Inferior parietal cortex (tissue), 1 donor: Measurements from ENCODE around the gene HTRA3.
"Not testable (repeated sequence)": the region's sequence is repeated elsewhere in the genome, so short reads cannot be mapped to it uniquely, and the experiment has no call there.

Source experiments
- DNase-seq: peaks from one replicate; pipeline ENCODE4 v3.0.0-alpha.2; 2016; ENCODE audit errors: extremely low spot score

HTRA3 gene

DNA sequence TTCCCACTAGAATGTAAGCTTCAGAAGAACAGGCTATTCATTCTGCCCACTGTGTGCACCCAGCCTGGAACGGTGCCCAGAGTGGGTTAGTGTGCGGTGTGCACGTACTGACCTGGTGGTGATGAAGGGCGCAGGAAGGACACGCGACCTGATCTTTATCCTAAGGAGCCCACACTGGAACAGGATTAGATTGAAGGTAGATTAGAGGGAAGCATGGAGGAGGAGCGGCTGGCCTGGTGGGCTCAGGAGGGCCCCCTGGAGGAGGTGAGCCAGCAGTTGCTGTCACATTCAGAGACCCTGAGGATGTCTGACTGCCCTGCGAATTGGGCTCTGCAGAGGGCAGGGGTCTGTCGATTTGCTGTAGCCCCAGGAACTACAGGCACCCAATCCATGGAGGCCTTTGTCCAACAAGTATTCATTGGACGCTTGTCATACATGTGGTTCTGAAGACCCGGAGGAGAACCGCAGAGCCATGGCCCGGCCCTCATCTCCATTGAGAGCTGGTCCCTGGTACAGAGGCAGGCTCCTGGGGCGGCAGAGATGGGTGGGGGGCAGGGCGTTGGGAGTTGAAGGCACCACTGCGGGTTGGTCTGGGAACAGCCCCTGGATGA is 73.2 kb downstream of the HTRA3 start:
- DNase-seq: no peak

DNA sequence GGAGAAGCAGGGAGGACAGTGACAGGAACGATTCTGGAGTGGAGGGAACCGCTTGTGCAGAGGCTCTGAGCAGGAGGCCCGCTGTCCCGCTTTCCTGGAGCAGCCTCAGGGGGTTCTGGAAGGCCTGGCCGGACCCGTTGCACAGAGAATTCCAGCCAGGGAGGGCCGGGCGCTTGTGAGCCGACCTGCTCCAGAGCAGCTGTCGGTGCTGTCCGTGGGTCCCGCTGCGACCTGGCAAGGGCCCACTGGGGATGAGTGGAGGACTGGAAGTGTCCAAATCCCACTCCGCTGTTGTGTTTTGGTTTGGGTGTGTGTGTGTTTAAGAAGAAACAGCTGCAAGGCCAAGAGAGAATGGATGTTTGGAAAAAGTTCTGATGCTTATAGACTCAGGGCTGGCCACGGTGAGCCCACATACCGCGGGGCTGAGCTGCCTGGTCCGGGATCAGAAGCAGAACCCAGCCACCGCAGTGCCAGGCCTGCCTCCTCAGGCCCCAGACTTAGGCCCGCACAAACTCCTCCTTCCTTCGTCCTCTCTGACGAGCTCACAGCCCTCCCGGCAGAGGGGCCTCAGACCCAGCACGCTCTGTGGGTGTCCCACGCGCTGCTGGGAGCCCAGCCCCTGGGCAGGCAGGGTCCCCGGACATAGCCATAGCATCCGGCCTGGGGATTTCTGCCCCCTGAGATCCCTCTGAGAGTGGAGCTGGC is 73.9 kb downstream of the HTRA3 start:
- DNase-seq: no peak

DNA sequence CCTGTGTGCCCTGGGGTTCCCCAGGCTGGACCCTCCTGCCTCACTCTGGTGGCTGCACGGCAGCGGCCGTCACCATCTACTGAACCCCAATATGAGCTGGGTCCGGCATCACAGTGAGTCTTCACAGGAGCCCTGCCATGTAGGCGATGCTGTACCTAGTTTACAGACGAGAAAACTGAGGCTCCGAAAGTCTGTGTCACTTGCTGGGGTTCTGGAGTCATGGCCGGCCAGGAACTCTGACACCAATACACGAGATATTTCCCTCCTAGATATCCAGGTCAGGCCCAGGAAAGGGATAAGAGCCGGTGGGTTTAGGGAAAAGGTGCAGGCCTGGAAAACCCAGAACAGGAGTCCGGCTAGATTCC is 74.4 kb downstream of the HTRA3 start:
- no peak for DNase-seq

DNA sequence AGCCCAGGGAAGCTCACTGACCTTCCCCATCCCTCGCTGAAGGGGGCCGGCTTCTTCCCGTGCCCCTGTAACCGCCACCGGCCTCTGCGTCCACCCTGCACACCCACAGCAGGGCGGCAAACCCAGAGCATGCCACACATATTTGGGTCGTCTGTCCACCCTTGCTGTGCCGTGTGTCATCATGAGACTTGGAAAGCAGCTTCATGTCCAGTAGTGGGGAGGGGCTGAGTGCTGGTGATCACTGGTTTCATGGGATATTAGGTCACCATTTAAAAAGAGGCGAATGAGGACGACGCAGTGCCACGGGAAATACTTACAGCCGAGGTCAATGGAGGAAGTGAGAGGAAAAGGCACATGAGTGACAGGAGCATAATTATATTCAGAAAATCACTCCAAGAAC is 74.8 kb downstream of the HTRA3 start:
- no peak for DNase-seq

DNA sequence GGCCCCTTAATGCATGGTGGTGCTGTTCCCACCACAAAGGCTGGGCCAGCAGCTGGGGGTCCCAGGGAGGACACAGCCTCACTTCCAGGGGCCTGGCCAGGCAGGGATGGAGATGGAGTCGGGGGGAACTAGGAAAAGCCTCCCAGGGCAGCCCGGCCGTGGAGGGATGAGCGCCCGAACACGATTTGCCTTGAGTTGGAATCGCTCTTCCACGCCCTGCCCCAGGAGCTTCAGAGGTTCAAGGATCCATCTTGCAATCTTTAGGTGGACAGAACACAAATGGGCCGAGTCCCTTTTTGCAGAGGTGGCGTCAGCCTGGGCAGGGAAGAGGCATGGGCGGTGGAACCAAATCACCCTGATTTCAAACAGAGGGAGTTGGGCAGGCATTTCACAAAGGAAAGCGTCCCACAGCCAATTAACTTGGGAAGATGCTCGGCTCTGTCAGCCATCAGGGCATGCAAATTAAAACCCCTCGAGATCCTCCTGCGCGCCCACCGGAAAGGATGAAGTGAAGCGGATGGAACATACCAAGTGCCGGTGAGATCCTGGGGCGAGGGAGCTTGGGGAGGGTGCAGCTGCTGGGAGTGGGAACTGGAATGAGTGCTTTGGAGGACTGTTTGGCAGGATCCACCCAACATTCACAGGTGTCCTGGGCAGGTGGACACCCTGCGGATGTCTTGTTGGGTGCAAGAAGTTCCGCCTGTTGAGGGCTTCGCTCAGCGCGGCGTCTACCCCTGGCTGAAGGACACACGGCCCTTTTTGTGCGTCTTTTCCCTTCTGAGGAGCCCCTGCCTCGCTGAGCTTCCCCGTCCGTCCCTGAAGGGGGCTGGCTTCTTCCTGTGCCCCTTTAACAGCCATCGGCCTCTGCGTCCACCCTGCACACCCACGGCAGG is 75.7 kb downstream of the HTRA3 start:
- DNase-seq: no peak

DNA sequence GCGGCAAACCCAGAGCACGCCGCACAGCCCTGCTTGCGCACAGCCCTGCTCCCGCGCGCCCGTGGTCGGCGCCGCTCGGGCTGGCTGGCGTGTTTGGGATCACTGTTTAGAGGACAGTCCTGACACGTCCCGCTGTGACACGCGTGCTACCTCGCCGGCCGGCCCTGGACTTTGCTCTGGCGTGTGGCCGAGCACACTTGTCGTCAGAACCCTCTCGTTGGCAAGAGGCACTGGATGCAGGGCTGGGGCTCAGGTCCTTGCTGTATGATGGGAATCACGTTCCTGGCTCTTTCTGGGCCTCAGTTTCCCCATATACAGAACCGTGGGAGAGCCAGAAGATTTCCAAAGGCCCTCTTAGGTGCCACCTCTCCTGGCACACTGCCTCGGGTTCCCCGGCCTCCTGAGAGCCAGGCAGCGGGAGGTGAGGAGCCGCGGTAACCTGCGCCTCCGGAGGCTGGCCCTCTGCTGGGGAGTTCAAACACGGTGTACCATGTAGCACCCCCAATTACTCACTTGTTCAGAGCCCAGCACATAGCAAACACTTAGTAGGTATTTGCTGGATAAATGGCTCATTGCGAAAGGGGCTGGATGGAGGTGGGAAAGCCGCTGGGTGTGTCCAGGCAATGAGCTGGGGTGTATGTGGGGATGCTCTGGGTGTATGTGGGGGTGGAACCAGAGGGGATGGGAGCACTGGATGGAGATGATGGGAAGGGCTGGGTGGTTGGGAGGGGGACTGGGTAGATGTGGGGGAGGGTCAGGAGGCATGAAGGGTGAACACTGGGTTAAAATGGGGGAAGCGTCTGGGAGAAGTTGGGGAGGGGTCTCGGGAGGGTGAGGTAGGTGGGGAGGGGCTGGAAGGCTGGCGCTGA is 76.6 kb downstream of the HTRA3 start:
- no peak for DNase-seq

DNA sequence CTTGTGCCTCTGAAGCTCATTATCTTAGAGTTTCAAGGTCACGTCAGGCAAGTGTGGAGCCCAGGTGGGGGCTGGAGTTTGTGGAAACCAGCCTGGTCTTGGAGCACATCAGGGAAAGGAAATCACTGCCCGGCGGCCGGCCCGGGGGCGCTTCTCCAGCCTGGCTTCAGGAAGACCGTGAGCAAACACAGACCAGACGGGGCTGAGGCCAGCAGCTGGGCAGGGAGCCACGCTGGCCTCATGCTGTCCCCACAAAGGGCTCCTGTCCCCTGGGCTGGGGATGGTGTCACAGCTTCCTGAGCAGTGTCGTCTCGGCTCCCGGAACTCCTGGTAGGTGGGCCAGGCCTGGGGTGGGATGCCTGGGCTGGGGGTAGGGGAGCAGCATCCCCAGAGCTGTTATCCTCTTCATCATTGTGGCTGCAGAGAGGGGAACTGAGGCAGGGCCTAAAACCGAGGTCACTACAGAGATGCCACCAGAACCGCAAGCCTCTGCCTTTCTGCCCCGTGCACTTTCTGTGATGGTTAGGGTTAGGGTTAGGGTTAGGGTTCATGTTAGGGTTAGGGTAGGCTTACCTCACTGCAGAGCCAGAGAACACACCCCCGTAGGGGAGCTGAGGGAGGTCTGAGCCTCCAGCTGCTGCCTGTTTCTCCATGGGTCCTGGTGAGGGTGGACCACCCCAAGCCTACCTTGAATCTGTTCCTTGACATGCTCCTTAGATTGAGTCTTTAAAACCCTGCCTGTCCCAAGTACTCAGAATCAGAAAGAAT is 77.5 kb downstream of the HTRA3 start:
- peak; percentile 28 for DNase-seq

DNA sequence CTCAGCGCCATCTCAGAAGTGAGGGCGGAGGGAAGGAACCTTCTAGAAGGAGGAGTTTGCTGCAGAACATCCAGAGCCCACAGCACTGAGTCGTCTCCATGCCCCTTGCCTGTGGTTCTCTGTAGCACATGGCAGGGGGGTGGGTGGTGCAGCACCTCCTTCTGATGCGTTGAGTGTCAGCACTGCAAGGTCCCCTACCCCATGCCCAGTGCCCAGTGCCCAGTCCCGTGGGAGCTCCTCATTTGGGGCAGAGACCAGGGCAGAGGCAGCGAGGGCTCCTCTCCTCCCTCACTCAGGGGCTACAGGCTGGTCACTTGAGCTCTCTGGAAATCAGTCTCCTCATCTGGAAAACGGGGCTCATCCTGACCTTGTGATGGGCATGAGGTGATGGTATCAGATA is 78.1 kb downstream of the HTRA3 start:
- DNase-seq: no peak

DNA sequence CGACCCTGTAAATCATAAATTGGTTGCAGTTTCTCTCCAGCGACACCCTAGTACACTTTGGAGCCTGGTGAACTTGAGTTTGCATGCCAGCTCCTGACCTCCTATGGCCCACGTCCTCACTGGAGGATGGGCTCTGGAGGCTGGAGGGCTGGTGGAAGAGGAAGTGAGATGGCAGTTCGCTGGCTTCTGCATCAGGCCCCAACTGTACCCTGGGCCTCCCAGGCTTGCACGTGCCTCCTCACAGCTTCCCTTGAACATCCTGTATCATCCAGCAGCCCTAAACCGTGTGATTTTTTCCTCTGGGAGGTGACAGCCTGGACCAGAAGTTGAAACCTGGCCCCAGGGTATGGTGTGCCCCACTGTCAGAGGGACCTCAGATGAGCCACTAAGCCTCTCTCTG is 78.5 kb downstream of the HTRA3 start:
- DNase-seq: no peak

DNA sequence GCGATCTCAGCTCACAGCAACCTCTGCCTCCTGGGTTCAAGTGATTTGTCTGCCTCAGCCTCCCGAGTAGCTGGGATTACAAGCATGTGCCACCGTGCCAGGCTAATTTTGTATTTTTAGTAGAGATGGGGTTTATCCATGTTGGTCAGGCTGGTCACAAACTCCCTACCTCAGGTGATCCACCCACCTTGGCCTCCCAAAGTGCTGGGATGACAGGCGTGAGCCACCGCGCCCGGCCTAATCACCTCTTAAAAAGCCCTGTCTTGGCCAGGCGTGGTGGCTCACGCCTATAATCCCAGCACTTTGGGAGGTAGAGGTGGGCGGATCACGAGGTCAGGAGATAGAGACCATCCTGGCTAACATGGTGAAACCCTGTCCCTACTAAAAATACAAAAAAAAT is 79.7 kb downstream of the HTRA3 start:
- not testable (repeated sequence) for DNase-seq

DNA sequence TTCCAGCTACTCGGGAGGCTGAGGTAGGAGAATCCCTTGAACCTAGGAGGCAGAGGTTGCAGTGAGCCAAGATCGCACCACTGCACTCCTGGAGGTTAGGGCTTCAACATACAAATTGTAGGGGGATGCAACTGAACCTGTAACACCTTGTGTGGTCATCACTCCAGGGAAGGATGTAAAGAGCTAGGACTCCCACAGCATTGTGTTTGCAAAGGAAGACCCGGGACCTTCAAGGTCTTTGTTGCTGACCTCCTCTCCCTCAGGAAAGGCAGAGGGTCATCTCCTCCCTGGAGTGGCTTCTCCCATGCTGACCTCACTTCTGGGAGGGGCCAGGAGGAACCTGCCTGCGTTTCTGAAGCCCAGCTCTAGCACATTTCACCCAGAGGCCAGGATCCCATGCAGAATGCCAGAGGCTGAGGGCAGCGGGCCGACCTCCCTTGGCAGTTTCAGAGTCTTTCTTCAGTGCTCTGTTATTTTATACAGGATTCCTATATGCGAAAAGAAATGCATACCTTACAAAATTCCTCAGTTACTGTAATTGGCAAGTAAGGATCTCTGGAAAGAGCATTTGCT is 80.2 kb downstream of the HTRA3 start:
- no peak for DNase-seq

DNA sequence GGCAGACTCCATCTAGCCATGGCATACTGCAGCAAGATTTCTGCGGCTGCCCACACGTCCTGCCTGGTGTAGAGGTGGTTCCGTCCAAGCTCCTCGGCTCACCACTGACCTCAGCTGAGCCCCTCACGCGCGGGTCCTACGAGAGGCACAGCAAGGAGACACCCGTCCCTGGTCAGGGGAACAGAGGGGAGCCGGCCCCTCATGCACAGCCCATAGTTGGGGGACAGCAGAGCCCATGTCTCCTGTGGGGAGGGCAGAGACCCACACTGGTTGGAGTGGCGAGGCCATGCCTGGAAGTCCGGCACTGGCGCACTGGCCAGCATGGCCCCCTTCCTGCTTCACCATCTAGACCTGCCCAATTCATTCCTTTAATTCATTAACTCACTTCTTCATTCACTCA is 80.8 kb downstream of the HTRA3 start:
- no peak for DNase-seq

DNA sequence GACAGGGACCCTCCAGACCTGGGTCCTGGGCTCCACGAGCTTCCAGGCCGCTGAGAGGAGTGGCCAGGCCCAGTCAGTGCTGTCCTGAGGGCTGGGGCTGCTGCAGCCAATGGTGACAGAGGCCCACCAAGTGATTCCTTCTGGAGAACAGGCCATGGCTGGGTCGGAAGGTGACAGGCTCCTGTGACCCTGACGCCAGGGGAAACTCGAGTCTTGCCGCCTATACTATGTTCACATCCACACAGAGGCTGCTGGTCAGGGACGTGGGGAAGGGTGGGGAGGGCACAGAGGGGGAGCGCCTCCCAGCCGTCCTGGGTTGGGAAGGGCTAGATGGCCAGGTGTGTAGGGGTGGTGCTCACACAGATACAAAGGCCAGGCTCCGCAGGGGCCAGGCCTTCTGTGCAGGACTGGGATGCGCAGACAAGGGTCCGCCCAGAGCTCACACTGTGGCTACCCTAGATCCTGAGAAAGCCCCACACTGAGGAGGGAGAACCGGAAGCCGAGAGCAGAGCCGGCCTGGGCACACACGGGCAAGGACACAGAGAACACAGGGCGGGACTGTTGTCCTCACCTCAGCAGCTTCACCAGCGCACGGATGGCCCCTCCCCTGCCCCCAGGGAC is 81.4 kb downstream of the HTRA3 start:
- no peak for DNase-seq

DNA sequence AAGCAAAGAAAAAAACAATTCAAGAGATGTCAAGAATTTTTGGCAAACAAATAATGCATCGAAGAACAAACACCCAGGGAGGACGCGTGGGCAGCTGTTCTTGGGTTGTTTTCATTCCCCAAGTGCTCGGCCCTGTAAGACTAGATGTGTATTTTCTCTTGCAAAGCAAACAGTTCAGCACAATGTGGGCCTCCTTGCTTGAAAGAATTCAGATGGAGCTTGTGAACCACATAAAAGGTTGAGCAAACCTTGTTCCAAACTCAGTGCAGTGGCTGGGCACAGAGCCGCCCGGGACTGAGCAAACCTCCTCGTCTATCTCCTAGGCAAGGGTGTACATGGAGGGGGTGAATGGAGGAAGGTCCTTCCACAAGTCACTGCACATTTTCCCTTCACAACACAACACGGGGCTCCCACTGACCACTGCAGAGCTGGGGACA is 82.4 kb downstream of the HTRA3 start:
- DNase-seq: peak; percentile 9

DNA sequence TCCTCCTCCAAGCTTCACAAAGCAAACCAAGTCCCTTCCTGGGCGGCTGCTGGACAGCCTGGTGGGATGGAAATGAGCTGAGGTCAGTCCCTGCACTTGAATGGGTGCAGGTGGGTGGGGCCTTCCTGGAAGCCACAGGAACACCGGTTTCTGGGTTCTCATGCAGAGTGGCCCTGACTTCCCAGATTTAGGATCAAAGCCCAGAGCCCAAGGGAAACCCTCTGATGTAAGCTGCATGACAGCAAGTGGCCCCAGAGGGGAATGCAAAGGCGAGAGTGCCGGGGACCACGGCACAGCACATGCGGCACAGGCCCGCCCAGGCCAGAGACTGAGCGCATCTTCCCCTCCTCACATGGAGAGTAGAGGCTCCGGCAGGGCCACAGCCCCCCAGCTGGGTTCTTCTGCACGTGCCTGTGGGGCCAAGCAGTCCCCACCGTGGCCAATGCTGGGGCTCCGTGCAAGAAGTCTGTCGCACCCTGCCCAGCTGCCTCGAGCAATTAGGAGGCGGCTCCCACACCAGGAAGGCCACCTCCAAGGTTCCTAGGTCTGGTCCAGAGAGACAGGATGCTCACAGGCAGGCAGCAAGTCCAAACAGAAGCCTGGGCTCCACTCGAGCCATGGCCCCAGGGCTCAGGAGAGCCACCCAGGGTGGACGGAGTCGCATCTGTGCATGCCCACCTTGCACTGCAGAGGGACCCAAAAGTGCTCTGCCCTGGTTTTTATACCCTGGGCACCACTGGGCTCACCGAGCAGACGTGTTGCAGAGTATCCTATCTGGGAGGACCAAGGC is 83.0 kb downstream of the HTRA3 start:
- no peak for DNase-seq

DNA sequence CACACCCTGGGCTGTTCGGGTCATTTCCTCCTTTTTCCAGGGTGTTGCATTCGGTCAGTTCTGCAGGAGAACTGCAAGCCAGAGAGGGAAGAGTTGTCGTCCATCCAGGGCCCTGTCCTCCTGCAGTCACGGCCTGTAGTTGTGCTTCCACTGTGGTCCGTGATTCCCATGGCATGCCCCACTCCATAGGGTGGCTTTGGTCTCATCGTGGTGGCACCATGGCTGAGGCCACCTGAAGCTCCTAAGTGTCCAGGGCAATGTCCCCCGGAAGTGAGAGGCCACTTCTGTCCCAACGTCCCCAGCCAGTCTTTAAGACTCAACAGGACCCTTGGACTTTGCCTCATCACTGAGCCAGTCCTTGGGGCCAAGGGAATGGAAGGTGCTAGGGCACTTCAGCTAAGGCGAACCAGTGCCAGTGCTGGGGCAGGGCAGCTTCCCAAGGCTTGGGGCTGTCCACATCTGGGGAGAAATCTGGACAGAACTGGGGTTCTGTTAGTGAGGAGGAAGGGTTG is 83.7 kb downstream of the HTRA3 start:
- no peak for DNase-seq

DNA sequence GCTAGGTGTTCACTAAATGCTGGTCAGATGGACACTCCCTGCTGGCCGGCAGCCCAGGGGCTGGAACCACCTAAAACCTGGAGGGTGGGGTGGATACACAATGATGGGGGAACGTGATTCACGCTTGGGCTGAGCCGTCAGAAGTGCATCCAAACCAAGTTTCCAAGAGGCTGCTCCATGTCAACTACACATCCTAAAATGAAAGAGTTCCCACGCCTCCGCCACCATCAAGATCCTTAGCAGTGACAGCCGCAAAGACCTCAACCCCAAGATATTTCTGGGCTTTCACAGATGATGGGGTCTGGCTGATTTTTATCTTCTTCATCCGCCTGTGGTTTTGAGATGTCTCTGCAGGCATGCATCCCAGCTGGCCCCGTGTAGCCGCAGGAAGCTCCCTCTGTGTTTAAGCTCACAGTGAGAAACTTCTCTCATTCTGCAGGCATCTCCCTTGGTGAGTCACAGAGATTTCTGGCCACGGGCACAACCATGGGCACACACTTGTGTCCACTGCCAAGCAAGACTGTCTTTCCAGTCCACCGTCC is 84.4 kb downstream of the HTRA3 start:
- DNase-seq: no peak

DNA sequence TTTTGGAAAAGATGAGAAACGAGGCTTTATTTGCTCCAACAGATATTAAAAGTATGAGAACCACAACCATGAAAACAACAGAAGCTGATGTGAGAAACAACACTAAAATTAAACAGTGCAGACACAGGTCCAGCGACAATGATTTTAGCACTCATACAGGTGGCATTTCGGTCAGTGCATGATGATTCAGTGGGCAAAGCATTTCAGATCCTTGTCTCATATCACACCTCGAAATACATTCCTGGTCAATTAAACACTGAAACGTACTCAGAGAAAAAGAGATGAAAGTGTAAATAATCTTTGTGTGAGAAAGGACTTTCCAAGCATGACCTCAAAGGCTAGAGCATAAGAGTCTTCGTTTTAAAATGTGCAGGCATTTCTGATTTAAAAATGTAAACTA is 85.8 kb downstream of the HTRA3 start:
- DNase-seq: no peak
